ENCODE measurements around the gene TEX264.
"Not testable (repeated sequence)": the region's sequence is repeated elsewhere in the genome, so short reads cannot be mapped to it uniquely, and the experiment has no call there.

The TEX264 gene

DNA sequence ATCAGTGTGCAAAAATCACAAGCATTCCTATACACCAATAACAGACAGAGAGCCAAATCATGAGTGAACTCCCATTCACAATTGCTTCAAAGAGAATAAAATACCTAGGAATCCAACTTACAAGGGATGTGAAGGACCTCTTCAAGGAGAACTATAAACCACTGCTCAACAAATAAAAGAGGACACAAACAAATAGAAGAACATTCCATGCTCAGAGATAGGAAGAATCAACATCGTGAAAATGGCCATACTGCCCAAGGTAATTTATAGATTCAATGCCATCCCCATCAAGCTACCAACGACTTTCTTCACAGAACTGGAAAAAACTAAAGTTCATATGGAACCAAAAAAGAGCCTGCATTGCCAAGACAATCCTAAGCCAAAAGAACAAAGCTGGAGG, 18.9 kb upstream of the TEX264 start:
- H4K91ac ChIP-seq (ENCODE audit: low read depth, low read length, poor library complexity); H3K27me3 ChIP-seq (ENCODE audit: control insufficient read depth in 3 of 3, insufficient read depth in 3 of 3, low read depth in 1 of 3, low read length in 3 of 3); H3K14ac ChIP-seq (ENCODE audit: low read length); H3K4me2 ChIP-seq (ENCODE audit: insufficient read depth, low read length, poor library complexity, severe bottlenecking); H2BK12ac ChIP-seq (ENCODE audit: low read length); H3K79me1 ChIP-seq (ENCODE audit: low read depth, low read length); H3K4me3 ChIP-seq (ENCODE audit: low read length in 2 of 2); H3K4ac ChIP-seq (ENCODE audit: low read length); H2BK15ac ChIP-seq (ENCODE audit: low read length); H2BK5ac ChIP-seq (ENCODE audit: low read length); H2BK120ac ChIP-seq (ENCODE audit: low read depth, low read length); H3K18ac ChIP-seq (ENCODE audit: low read length); H4K8ac ChIP-seq (ENCODE audit: low read depth, low read length); H2AK5ac ChIP-seq (ENCODE audit: low read depth, low read length); H2AFZ ChIP-seq (ENCODE audit: low read length); H3K23ac ChIP-seq (ENCODE audit: low read depth, low read length, poor library complexity); H3K27ac ChIP-seq (replicated peaks; ENCODE audit: low read length); H3K4me1 ChIP-seq (ENCODE audit: control insufficient read depth in 2 of 2, insufficient read depth in 1 of 2, low read depth in 1 of 2, low read length in 2 of 2); H3K9ac ChIP-seq (ENCODE audit: low read depth, low read length, poor library complexity); DNase-seq (ENCODE audit: low spot score): not testable (repeated sequence)
- WGBS, 2 donors (ENCODE audit: extremely low coverage in 2 of 2, insufficient read length in 2 of 2, insufficient replicate concordance in 1 of 2): no CpG with 5 or more reads among the region's 2 CpGs
- Histone ChIP-seq H3K36me3 (replicated peaks in 1 of 2; ENCODE audit: control insufficient read depth in 2 of 2, insufficient read depth in 2 of 2, low read length in 2 of 2) (peaks cover 14 to 60% of the 10 kb centered on the region in 2 donors), H3K9me3 (replicated peaks in 1 of 2; ENCODE audit: control insufficient read depth in 2 of 2, insufficient read depth in 1 of 2, low read depth in 1 of 2, low read length in 2 of 2) (peaks cover 3 to 11% of the 10 kb centered on the region in 2 donors)

GRCh38 chr3:51653409-51653808, 17.6 kb upstream of the TEX264 start:
- H3K9ac ChIP-seq (ENCODE audit: low read depth, low read length, poor library complexity); H4K91ac ChIP-seq (ENCODE audit: low read depth, low read length, poor library complexity); H3K14ac ChIP-seq (ENCODE audit: low read length); H3K9me3 ChIP-seq (replicated peaks in 1 of 2; ENCODE audit: control insufficient read depth in 2 of 2, insufficient read depth in 1 of 2, low read depth in 1 of 2, low read length in 2 of 2); H2BK5ac ChIP-seq (ENCODE audit: low read length); H2AFZ ChIP-seq (ENCODE audit: low read length); H2AK5ac ChIP-seq (ENCODE audit: low read depth, low read length); H2BK12ac ChIP-seq (ENCODE audit: low read length); H4K8ac ChIP-seq (ENCODE audit: low read depth, low read length); H2BK120ac ChIP-seq (ENCODE audit: low read depth, low read length); H2BK15ac ChIP-seq (ENCODE audit: low read length); H3K4me1 ChIP-seq (ENCODE audit: control insufficient read depth in 2 of 2, insufficient read depth in 1 of 2, low read depth in 1 of 2, low read length in 2 of 2); H3K27ac ChIP-seq (replicated peaks; ENCODE audit: low read length); H3K23ac ChIP-seq (ENCODE audit: low read depth, low read length, poor library complexity); H3K4me3 ChIP-seq (ENCODE audit: low read length in 2 of 2); DNase-seq (ENCODE audit: low spot score); H3K79me1 ChIP-seq (ENCODE audit: low read depth, low read length); H3K27me3 ChIP-seq (ENCODE audit: control insufficient read depth in 3 of 3, insufficient read depth in 3 of 3, low read depth in 1 of 3, low read length in 3 of 3); H3K4ac ChIP-seq (ENCODE audit: low read length); H3K18ac ChIP-seq (ENCODE audit: low read length); H3K4me2 ChIP-seq (ENCODE audit: insufficient read depth, low read length, poor library complexity, severe bottlenecking): not testable (repeated sequence)
- no CpG with 5 or more reads among the region's 2 CpGs for WGBS, 2 donors (ENCODE audit: extremely low coverage in 2 of 2, insufficient read length in 2 of 2, insufficient replicate concordance in 1 of 2)
- peaks cover 15 to 60% of the 10 kb centered on the region in 2 donors for H3K36me3 ChIP-seq (replicated peaks in 1 of 2; ENCODE audit: control insufficient read depth in 2 of 2, insufficient read depth in 2 of 2, low read length in 2 of 2)

GRCh38 chr3:51657234-51657633, 13.8 kb upstream of the TEX264 start:
- Histone ChIP-seq H3K9me3 (replicated peaks in 1 of 2; ENCODE audit: control insufficient read depth in 2 of 2, insufficient read depth in 1 of 2, low read depth in 1 of 2, low read length in 2 of 2) (no peaks in the 10 kb centered on the region), H2AK5ac (ENCODE audit: low read depth, low read length) (no peak overlapping the region), H3K4me1 (ENCODE audit: control insufficient read depth in 2 of 2, insufficient read depth in 1 of 2, low read depth in 1 of 2, low read length in 2 of 2) (no peaks in the 10 kb centered on the region), H3K4me2 (ENCODE audit: insufficient read depth, low read length, poor library complexity, severe bottlenecking) (no peak overlapping the region), H3K14ac (ENCODE audit: low read length) (no peak overlapping the region), H2BK15ac (ENCODE audit: low read length) (no peak overlapping the region), H4K91ac (ENCODE audit: low read depth, low read length, poor library complexity) (no peak overlapping the region), H4K8ac (ENCODE audit: low read depth, low read length) (no peak overlapping the region), H2BK120ac (ENCODE audit: low read depth, low read length) (no peak overlapping the region), H3K23ac (ENCODE audit: low read depth, low read length, poor library complexity) (no peak overlapping the region), H3K27me3 (ENCODE audit: control insufficient read depth in 3 of 3, insufficient read depth in 3 of 3, low read depth in 1 of 3, low read length in 3 of 3) (no peaks in the 10 kb centered on the region), H3K9ac (ENCODE audit: low read depth, low read length, poor library complexity) (no peak overlapping the region), H3K79me1 (ENCODE audit: low read depth, low read length) (no peaks in the 10 kb centered on the region), H2BK12ac (ENCODE audit: low read length) (no peak overlapping the region), H2BK5ac (ENCODE audit: low read length) (no peak overlapping the region), H3K36me3 (replicated peaks in 1 of 2; ENCODE audit: control insufficient read depth in 2 of 2, insufficient read depth in 2 of 2, low read length in 2 of 2) (peaks cover 20 to 78% of the 10 kb centered on the region in 2 donors), H3K4me3 (ENCODE audit: low read length in 2 of 2) (no peak overlapping the region), H3K27ac (replicated peaks; ENCODE audit: low read length) (no peak overlapping the region), H3K18ac (ENCODE audit: low read length) (no peak overlapping the region), H2AFZ (ENCODE audit: low read length) (no peak overlapping the region), H3K4ac (ENCODE audit: low read length) (no peak overlapping the region)
- no peak for DNase-seq (ENCODE audit: low spot score)
- no CpG with 5 or more reads among the region's 3 CpGs for WGBS, 2 donors (ENCODE audit: extremely low coverage in 2 of 2, insufficient read length in 2 of 2, insufficient replicate concordance in 1 of 2)

DNA sequence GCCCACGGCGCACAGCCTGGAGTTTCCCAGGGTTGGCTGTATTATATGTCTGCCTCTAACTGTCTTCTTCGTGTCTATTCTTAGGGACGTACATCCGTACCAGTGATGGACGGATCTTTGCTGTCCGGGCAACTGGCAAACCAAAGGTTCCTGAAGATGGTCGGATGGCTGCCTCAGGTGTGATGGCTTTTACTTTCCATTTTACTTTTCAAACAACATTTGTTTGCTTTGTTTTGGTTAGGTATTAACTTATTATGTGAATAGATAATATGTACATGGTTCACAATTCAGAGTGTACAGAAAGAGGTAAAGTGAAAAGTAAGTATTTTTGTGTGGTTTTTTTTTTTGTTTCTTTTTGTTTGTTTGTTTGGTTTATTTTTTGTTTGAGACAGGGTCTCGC, 11.1 kb upstream of the TEX264 start:
- Histone ChIP-seq H3K27ac (replicated peaks; ENCODE audit: low read length) (no peak overlapping the region), H2BK15ac (ENCODE audit: low read length) (no peak overlapping the region), H3K4me3 (ENCODE audit: low read length in 2 of 2) (no peak overlapping the region), H2AK5ac (ENCODE audit: low read depth, low read length) (no peak overlapping the region), H3K4me1 (ENCODE audit: control insufficient read depth in 2 of 2, insufficient read depth in 1 of 2, low read depth in 1 of 2, low read length in 2 of 2) (no peaks in the 10 kb centered on the region), H3K18ac (ENCODE audit: low read length) (no peak overlapping the region), H2BK120ac (ENCODE audit: low read depth, low read length) (no peak overlapping the region), H3K9me3 (replicated peaks in 1 of 2; ENCODE audit: control insufficient read depth in 2 of 2, insufficient read depth in 1 of 2, low read depth in 1 of 2, low read length in 2 of 2) (no peaks in the 10 kb centered on the region), H3K27me3 (ENCODE audit: control insufficient read depth in 3 of 3, insufficient read depth in 3 of 3, low read depth in 1 of 3, low read length in 3 of 3) (no peaks in the 10 kb centered on the region), H4K91ac (ENCODE audit: low read depth, low read length, poor library complexity) (no peak overlapping the region), H3K36me3 (replicated peaks in 1 of 2; ENCODE audit: control insufficient read depth in 2 of 2, insufficient read depth in 2 of 2, low read length in 2 of 2) (peaks cover 32 to 91% of the 10 kb centered on the region in 2 donors), H3K4ac (ENCODE audit: low read length) (no peak overlapping the region), H4K8ac (ENCODE audit: low read depth, low read length) (no peak overlapping the region), H3K14ac (ENCODE audit: low read length) (no peak overlapping the region), H2AFZ (ENCODE audit: low read length) (no peak overlapping the region), H3K79me1 (ENCODE audit: low read depth, low read length) (peaks cover 3% of the 10 kb centered on the region), H2BK12ac (ENCODE audit: low read length) (no peak overlapping the region), H3K4me2 (ENCODE audit: insufficient read depth, low read length, poor library complexity, severe bottlenecking) (no peak overlapping the region), H3K9ac (ENCODE audit: low read depth, low read length, poor library complexity) (no peak overlapping the region), H2BK5ac (ENCODE audit: low read length) (no peak overlapping the region), H3K23ac (ENCODE audit: low read depth, low read length, poor library complexity) (no peak overlapping the region)
- no peak for DNase-seq (ENCODE audit: low spot score)
- WGBS, 2 donors (ENCODE audit: extremely low coverage in 2 of 2, insufficient read length in 2 of 2, insufficient replicate concordance in 1 of 2): no CpG with 5 or more reads among the region's 9 CpGs
